ENCODE data around the gene FBXO34.
A peak's percentile ranks its signal among the peaks of the same experiment; 100 is the strongest.
"Not testable (repeated sequence)": the region's sequence is repeated elsewhere in the genome, so short reads cannot be mapped to it uniquely, and the experiment has no call there.

FBXO34 gene

DNA sequence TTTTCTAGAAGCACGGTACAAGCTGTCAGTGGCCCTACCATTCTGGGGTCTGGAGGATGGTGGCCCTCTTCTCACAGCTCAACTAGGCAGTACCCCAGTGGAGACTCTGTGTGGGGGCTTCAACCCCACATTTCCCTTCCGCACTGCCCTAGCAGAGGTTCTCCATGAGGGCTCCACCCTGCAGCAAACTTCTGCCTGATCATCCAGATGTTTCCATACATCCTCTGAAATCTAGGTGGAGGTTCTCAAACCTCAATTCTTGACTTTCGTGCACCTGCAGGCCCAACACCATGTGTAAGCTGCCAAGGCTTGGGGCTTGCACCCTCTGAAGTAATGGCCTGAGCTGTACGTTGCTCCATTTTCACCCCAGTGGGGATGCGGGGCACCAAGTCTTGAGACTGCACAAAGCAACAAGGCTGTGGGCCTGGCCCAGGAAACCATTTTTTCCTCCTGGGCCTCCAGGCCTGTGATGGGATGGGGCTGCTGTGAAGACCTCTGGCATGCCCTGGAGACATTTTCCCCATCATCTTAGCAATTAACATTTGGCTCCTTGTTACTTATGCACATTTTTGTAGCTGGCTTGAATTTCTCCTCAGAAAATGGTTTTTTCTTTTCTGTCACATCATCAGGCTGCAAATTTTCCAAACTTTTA, 41.3 kb downstream of the FBXO34 start:
- DNase-seq (ENCODE audit: low read depth): not testable (repeated sequence)

DNA sequence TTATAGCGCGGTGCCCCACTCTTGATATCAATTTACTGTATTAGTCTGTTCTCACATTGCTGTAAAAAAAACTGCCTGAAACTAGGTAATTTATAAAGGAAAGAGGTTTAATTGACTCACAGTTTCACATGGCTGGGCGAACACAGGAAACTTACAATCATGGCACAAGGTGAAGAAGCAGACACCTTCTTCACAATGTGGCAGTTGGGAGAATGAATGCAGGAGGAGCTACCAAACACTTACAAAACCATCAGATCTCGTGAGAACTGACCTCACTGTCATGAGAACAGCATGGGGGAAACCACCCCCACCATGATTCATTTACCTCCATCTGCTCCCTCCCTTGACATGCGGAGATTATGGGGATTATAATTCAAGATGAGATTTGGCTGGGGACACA, 42.3 kb downstream of the FBXO34 start:
- DNase-seq (ENCODE audit: low read depth): no peak

DNA sequence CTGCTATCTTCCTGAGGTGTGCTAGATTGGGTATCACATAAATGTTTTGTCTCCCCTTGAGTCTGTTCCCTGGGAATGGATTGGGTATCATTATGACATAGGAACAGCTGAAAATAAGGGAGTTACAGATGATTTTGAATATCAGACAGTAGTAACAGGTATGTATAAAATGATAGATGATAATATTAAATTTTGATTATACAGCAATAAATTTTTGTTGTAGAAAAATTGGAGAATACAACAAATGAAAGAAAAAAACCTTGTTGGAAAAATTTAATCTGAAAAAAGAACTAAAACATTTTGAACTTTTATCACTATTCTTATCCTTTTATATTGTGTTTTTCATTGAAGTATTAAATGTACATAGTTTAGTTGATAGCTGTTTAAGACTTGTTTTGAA, 43.2 kb downstream of the FBXO34 start:
- DNase-seq (ENCODE audit: low read depth): no peak

DNA sequence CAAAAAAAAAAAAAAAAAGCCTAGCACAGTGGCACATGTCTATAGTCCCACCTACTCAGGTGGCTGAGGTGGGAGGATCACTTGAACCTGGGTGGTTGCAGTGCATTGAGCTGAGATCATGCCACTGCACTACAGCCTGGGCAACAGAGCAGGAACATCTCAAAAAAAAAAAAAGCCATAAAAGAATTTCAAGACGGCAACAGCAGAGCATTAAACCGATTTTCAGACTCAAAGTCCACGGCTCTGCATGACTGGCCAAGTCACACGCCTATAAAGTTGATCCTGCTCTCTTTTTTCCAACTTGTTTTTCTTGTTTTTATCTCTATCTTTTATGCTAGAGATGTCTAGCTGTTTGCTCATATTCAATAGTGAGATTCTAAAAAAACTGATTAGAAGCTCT, 45.3 kb downstream of the FBXO34 start:
- no peak for DNase-seq (ENCODE audit: low read depth)

DNA sequence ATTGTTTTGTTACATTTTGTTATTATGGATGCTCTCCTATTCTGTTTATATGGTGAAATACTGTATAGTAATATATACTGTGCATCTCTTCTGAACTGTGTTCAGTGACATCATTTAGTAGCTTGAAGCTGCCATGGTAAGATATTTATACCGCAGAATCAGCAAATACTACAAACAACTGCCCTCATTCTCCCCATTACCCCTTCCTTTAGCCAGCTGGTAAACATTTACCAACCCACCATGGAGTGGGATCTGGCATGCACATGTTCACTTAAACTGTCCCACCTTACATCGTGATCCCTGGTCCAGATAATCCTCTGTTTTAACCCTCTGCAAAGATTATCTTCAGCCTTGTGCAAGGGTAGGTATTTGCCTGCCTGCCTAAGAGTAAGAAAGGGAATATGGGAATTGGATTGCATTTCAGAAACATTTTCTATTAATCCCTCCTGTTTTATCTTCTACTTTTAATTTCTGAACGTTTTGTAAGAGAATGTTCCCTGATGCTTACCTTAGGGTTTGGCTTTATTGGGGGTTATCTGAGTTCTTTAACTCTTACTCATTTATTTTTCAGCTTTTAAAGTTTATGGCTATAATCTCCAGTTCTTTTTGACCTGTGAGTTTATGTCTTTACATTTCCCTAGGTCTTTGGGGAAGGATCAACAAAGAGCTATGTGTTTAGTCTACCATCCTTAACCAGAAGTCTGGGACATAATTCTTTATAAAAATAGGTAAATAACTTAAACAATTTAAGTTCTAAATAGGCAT, 46.5 kb downstream of the FBXO34 start:
- DNase-seq (ENCODE audit: low read depth): no peak

DNA sequence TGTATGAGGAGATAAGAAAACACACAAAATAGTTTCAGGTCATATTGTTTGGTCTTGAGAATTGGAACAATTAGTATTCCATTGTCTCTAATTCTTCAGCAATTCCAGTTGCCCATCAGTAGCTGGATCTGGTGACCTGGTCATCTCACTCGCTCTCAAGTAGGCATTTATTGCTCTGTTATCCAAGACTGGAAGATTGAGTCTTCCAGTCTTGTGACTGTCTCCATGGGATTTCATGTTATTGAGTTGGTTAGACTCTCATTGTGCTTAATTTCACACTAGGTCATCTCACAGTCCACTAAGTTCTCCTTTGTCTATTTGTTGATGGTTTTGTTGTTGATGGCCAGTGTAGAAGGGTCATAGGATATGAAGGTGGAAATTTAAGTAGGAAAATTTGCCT, 47.5 kb downstream of the FBXO34 start:
- DNase-seq (ENCODE audit: low read depth): no peak

DNA sequence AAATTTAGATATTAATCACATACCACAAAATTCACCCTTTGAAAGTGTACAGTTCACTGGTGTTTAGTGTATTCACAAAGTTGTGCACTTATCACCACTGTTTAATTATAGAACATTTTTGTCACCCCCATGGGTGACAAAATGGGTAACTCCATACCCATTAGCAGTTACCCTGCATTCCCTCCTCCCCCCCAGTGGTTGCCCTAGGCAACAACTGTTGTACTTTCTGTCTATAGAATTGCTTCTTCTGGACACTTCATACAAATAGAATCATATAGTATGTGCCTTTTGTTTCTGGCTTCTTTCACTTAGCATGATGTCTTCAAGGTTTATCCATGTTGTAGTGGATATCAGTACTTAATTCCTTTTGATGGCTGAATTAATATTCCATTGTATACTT, 52.7 kb downstream of the FBXO34 start:
- DNase-seq (ENCODE audit: low read depth): no peak

DNA sequence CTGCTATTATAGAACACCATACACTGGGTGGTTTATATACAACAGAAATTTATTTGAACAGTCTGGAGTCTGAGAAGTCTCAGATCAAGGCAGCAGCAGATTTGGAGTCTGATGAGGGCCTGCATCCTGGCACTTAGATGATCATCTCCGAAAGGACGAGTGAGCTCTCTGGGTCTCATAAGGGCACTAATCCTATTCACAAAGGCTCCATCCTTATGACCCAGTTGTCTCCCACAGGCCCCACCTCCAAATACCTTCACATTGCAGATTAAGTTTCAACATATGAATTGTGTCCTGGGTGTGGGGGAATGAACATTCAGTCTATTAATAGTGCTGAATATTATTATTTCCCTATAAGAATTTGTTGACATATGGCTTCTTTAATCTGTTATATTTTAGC, 53.6 kb downstream of the FBXO34 start:
- DNase-seq (ENCODE audit: low read depth): no peak

DNA sequence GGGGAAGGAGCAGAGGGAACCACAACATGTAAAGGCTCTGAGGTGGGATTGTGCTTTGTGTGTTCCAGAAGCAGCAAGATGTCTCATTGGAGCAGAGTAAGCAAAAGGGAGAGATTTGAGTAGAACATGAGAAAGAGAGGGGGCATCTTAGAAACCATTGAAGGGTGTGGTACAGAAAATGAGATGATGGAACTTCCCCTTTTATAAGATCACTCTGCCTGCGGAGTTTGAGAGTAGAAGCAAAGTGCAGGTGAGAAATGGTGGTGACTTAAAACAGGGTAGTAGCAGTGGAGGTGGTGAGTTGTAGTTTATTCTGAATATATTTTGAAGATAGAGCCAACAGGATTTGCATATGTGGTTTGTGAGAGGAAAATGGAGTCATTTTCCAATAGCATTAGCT, 56.0 kb downstream of the FBXO34 start:
- no peak for DNase-seq (ENCODE audit: low read depth)

DNA sequence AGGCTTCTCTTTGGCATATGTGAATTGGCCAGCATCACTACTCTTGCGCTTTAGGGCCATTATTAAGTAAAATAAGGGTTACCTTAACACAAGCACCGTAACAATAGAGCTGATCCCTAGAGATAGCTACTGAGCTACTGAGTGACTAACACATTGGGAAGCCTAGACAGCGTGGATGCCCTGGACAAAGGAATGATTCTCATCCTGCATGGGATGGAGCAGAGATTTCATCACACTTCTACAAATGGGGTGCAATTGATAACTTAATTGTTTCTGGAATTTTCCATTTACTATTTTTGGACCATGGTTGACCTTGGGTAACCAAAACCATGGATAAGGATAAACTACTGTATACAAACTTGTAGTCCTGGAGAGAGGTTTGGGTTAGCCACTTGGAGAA, 57.1 kb downstream of the FBXO34 start:
- DNase-seq (ENCODE audit: low read depth): no peak

DNA sequence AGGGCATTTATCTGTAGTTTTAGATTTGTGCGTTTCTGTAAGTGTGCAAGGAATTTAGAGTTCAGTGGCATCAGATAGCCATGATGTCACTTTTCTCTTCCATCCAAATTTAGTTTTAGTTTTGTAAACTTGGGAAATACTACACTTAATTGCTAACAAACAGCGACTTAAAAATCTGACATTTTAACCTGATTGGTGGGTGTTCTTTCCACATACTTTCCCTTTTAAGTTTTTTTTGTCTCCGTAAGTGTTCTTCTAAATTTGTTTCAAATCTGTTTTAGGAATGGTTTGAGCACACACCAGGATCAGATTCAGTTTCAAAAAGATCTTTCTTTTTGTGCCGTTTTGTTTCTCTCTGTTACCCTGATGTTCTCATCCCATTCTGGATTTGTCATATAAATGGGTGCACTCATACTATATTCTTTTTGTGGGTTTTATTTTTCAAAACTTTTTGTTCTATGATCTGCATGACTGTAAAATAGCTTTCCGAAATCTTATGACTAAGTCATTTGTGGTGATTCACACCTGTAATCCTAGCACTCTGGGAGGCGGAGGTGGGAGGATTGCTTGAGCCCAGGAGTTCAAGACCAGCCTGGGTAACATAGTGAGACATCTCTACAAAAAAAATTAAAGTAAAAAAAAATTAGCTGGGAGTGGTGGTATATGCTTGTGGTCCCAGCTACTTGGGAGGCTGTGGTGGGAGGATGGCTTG, 58.9 kb downstream of the FBXO34 start:
- no peak for DNase-seq (ENCODE audit: low read depth)

DNA sequence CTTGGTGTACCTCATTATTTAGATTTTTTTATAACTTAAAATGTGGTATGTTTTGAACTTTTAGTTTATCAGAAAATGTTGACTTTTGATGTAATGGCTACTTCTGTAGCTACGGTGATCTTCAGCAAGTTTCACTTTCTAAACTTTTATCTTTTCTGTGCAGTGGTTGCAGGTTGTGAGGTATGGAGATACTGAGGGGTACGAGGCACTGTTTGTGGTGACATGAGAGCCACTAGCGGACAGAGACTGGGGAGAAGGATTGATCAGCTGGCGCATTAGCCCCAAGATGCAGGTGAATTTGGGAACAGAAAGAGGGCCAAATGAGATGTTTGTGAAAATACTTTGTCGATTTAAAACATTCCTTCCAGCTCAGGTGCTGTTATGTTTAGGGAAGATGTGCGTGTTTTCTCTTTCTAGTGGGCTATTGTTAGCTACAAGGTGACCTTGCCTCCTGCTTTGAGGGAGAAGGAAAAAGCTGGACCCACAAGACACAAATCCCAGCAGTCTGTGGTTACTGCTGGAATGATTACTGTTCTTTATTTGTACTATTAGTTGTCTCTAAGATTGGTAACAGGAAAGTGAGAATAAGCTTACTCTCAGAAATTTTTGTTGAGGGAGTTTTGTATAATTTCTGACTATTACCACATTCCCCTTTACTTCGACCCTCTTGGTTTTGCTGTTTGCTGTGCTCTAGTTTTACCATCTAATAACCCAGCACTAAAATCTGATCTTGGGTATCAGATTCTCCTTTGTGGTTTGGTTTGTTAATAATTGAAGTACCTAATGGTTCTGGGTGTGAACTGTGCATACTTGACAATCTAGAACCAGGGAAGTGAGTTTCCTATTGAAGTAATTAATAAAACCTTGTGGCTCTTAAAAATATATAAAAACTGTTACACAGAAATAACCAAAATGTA, 61.7 kb downstream of the FBXO34 start:
- no peak for DNase-seq (ENCODE audit: low read depth)

DNA sequence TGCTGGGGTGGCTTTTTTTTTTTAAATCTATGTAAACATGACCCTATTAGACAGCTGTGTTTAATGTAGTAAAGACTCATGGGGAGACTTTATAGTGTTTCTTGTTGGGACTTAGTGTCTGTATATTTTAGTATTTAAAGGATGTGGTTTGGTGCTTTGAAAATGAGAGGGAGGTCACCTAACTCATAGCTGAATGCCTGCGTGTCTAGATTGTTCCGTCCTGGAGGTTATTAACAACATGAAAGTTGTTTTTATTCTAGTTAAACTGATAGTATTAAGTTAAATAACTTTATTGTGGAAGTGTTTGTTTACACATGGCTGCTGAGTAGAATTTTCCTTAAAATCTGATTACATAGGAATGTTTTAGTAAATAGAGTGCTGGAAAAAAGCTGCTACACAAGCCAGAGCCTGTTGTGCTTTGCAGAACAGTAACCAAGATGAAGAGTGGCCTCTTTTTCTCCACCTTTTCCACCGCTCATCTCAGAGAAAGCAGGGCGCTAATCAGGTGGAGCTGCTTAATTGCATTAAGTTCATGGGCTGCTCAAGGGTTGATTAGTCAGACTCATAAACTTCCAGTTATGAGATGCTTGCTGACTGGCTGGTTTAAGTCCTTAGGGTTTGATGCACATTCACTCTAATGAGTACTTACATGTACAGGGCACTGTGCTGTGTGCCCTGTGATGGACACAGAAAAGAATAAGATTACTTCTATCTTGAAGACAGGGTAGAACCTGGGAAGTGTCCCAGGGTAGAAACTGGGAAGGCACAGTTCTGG, 62.7 kb downstream of the FBXO34 start:
- no peak for DNase-seq (ENCODE audit: low read depth)

DNA sequence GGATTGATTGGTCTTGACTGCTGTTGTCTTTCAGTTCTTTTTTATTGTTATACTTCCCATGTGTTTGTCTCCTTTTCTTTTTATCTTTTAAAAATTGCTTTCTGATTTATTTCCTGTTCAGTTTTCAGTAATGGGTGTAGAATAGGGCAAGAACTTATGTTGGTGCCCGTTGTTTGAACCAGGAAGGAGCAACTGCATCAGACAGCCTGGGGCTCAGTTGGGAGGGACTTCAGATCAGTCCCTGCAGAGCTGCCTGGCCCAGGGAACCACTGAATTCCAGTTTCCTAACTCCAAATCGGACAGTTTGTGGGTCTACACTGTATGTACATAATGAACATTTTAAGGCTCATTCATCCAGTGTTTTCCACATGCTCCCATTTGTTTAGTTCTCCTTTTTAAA, 64.9 kb downstream of the FBXO34 start:
- peak; percentile 25 for DNase-seq (ENCODE audit: low read depth)

DNA sequence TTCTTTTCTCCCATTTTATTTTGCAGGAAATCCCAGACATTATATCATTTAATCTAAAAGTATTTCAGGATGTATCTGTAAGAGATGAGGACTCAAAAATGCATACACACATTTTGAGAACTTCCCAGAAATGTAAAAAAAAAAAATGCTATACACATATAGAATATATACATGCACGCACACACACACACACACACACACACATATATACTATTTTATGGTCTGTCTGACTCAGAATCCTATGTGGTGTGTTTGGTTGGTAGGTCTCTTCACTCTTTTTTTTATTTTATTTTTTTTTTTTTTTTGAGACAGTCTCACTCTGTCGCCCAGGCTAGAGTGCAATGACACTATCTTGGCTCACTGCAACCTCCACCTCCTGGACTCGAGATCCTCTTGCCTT, 65.5 kb downstream of the FBXO34 start:
- DNase-seq (ENCODE audit: low read depth): no peak

DNA sequence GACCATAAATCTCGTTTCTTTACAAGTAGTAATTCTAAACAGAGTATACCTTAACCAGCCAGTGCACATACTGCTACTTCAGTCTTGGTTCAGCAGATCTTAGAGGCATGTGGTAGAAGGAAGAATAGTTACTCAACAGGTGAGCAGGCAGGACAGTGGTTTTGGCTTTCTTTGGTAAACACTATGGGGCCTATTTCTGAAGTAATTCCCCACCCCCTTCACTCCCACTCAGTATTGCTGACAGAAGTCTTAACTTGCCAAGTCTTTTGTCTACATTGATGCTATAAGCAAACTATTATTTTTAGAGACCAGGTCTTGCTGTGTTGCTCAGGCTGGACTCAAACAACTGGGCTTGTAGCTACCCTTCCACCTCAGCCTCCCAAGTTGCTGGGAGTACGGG, 68.5 kb downstream of the FBXO34 start:
- no peak for DNase-seq (ENCODE audit: low read depth)

DNA sequence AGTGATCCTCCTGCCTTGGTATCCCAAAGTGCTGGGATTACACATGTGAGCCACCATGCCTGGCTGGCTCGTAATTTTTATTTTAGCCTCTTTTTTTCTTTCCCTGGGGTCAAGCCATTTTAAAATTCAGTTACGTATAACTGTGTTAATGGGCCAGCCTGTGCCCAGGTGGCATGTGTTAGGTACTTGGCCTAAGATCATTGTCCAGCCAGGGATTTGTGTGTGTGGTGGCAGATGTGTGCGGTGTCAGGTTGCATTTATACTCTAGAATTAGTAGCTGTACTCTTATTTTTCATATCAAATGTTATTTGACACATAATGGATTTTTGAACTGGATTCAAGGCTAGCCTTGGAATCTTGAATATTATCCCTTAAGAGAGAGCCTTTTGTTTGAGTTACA, 69.3 kb downstream of the FBXO34 start:
- no peak for DNase-seq (ENCODE audit: low read depth)

DNA sequence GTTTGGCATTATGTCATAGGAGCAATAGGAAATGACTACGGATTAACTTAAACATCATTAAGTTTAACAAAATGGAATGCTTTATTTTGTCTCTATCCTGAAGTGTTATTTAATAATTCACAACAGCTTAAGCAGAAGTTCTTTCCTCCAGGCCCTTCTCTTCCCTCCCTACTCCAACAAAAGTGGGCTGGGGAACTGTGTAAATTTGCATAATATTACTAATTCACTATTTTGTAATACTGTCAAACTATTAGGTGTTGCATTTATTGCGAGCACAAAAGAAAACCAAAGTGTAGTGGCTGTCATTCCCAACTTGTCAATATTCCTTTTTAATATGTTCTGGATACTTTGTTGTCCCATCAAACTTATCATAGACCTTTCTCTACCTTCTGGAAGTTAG, 70.6 kb downstream of the FBXO34 start:
- no peak for DNase-seq (ENCODE audit: low read depth)

DNA sequence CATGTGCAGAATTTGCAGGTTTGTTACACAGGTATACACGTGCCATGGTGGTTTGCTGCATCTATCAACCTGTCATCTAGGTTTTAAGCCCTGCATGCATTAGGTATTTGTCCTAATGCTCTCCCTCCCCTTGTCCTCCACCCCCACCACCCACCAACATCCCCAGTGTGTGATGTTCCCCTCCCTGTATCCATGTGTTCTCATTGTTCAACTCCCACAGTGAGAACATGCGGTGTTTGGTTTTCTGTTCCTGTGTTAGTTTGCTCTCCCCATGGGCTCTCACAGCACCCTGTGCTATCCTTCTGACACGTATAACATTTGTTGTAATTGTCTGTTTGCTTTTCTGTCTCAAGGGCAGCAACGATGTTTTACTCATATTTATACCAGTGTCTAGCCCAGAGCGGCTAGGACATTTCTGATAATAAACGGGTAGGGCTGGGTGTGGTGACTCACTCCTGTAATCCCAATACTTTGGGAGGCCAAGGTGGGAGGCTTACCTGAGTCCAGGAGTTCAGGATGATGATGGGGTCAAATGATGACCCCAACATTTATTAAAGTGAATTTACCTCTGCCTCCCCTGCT, 73.5 kb downstream of the FBXO34 start:
- not testable (repeated sequence) for DNase-seq (ENCODE audit: low read depth)

DNA sequence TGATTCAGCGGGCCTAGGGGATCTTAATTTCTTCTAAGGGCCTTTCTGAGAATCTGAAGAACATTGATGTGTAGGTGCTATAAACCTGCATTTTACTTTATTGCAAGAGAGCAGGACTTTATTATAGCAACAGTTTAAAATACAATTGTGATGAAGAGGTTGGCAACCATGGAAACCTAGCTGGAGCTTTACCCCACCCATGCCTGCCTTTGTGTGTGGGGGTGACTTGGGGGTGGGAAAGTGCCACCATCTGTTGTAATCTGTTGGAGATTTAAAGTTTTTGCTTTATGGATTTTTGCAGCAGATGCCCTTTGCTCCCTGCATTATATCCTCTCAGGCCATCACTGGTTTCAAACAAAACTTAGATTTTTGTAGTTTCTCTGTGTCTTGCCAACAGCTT, 75.8 kb downstream of the FBXO34 start:
- DNase-seq (ENCODE audit: low read depth): no peak

DNA sequence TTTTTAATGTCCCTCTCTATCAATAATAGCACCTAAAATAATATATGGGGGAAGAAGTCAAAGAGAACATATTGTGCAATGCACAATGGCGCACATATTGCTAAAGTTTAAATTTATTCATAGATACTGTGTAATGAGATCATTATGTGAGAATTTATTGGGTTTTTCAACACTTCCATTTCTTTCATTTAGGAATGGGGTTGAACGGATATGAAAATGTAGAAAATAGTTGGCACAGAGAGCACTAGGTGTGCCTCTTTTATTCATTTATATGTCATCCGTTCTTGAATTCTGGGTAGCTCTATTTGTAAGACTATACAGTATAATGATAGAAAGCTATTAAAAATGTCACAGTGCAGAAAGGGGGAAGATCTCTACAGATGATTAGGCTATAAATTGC, 76.5 kb downstream of the FBXO34 start:
- no peak for DNase-seq (ENCODE audit: low read depth)
